AG09319 (cell line): Measurements from ENCODE around the gene CHD6.
A peak's percentile ranks its signal among the peaks of the same experiment; 100 is the strongest.
"Not testable (repeated sequence)": the region's sequence is repeated elsewhere in the genome, so short reads cannot be mapped to it uniquely, and the experiment has no call there.

Source experiments
- DNase-seq: peaks from one replicate; pipeline ENCODE4 v3.0.0-alpha.2; 2010; ENCODE audit warnings: low read depth; ENCODE audit errors: extremely low read depth
- TF ChIP-seq, protein P1 (sequence below): IDR thresholded peaks from 2 replicates; pipeline ENCODE4 v1.5.1; 2011; ENCODE audit warnings: low read depth, mild to moderate bottlenecking, inconsistent platforms, low read length, moderate library complexity

The CHD6 gene

DNA sequence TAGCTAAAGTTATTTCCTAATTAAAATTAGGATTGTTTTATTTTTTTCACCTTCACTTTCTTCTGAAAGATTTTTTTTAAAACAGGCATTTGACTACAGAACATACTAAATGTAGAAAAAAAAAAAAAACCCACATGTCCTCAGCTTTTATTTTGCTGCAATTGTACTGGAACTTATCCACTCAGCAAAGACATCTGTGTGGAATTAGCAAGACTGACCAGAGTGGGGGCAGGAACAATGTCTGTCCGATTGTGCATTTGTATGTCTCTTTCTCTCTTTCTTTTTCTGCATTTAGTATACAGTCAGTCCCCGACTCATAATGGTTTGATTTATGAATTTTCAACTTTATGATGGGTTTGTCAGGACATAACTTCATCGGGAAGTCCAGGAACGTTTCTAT is 77.3 kb downstream of the CHD6 start:
- TF ChIP-seq, protein P1, sequence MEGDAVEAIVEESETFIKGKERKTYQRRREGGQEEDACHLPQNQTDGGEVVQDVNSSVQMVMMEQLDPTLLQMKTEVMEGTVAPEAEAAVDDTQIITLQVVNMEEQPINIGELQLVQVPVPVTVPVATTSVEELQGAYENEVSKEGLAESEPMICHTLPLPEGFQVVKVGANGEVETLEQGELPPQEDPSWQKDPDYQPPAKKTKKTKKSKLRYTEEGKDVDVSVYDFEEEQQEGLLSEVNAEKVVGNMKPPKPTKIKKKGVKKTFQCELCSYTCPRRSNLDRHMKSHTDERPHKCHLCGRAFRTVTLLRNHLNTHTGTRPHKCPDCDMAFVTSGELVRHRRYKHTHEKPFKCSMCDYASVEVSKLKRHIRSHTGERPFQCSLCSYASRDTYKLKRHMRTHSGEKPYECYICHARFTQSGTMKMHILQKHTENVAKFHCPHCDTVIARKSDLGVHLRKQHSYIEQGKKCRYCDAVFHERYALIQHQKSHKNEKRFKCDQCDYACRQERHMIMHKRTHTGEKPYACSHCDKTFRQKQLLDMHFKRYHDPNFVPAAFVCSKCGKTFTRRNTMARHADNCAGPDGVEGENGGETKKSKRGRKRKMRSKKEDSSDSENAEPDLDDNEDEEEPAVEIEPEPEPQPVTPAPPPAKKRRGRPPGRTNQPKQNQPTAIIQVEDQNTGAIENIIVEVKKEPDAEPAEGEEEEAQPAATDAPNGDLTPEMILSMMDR, result no peak
- peak; percentile 10 for DNase-seq

DNA sequence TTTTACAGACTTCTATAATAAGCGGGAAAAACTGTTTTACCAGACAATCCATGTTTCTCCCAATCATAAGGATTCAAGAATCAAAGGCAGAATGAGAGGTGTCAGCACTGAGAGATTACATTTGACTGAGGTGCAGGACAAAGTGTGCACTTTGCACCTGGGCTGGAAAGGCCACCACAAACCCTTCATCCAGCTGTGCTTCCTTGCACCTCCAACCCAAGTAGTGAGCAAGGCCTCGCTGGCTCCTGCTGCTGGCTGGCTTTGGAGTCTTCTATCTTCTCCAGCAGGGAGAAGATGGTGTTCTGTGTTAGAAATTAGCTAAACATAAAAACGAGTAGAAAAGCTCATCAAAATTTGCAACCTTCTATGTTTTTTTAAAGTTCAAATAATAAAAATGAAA is 77.7 kb downstream of the CHD6 start:
- DNase-seq, result no peak
- TF ChIP-seq, protein P1, result no peak

DNA sequence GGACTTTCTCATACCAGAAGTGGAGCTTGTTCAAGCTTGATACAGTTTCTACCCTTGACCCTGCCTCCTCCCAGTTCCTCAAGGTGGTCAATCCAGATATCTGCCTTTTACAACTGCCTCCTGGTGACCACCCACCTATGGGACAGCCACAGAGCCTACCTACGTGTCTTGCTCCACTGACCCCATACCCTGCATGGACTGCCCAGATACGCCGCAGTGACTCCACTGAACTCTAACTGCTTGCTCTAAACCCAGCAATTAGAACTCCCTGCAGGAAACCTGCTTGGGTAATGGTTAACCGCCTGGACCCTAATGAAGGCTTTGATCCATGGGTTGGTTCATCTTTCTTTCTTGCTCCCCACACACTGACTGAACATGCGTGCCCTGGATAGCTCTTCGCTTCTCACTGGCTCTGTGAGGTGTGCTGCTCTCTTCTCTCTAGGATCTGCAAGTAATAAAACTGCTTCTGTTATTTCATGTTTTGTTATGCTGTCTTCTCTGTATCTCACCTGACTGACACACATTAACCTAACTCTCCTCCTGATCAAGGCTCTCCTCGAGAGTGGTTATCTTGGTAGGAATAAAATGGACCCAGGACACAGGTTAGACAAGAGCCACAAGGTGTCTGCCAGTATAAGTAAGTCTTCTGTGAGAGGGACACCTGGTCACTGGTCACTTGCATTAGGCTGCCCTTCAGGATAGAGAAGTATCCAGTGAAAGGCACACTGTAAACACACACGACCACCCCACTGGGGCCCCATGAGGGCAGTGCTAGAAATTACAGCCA is 79.2 kb downstream of the CHD6 start:
- no peak for DNase-seq
- TF ChIP-seq, protein P1, result no peak

DNA sequence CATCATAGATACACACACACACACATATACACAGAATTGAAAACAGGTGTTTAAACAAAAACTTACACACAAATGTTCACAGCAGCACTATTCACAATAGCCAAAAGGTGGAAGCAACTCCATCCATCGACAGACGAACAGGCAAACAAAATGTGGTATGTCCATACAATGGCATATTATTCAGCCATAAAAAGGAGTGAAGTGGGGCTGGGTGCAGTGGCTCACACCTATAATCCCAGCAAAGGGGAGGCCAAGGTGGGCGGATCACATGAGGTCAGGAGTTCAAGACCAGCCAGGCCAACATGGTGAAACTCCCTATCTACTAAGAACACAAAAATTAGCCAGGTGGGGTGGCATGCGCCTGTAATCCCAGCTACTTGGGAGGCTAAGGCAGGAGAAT is 80.3 kb downstream of the CHD6 start:
- no peak for DNase-seq

DNA sequence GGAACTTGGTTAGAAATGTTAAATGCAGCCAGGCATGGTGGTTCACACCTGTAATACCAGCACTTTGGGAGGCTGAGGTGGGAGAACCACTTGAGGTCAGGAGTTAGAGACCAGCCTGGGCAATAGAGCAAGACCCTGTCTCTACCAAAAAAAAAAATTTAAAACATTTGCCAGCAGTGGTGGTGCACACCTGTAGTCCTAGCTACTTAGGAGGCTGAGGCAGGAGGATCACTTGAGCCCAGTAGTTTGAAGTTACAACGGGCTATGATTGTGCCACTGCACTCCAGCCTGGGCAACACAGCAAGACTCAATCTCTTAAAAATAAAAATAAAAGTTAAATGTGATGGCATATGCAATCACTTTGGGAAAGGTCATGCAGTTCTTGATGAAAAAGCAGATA is 82.6 kb downstream of the CHD6 start:
- DNase-seq, result not testable (repeated sequence)

More for the DNA sequence above, 80.3 kb downstream of the CHD6 start:
- TF ChIP-seq, protein P1, result no peak

DNA sequence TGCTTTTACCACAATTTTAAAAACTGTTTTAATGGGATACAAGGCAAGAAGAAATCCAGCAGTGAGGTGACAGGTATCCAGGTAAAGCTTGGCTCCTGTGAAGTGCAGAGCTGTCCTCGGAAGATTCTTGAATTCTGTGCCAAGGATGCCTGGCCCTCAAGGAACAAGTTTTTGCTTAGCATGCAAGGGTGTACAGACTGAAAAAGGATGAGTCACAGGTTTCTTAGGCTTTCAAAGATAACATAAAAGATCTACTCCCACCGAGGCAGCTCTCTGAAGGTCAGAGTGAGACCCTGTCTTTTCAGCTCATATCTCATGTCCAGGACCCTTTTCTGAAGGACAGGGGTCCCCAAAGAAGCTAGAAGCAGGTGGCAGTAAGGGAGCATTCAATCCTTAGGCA is 83.3 kb downstream of the CHD6 start:
- TF ChIP-seq, protein P1, result no peak
- DNase-seq, result no peak

DNA sequence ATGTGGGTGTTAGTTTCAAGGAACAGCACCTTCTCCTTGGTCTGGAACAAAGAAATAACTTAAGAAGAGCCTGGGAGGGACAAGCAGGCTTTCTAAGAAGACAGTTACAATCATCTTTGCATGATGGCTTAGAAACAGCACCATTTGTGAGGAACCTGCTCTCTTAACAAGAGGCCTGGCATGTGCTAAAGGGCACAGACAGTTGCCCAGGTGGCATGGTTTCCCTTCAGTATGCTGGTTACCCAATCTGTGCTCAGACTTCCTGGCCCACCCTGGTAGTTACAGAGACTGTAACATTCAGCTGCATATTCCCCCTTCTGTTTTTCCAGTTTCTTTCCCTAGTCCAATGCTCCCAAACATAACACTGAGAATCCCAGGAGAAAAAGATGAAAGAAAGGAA is 84.0 kb downstream of the CHD6 start:
- TF ChIP-seq, protein P1, result no peak
- no peak for DNase-seq
